ENCODE results near the gene PIP4K2B. TPM values are rescaled to one million over a fixed set of nuclear protein-coding genes. Genes with fewer than 3 reads are reported as not detected.

Gene PIP4K2B
- total and polyA plus RNA-seq, 2 donors (not counting 1 experiment from before 2014, with no cell fraction given), result 24.0 to 42.9 TPM

DNA sequence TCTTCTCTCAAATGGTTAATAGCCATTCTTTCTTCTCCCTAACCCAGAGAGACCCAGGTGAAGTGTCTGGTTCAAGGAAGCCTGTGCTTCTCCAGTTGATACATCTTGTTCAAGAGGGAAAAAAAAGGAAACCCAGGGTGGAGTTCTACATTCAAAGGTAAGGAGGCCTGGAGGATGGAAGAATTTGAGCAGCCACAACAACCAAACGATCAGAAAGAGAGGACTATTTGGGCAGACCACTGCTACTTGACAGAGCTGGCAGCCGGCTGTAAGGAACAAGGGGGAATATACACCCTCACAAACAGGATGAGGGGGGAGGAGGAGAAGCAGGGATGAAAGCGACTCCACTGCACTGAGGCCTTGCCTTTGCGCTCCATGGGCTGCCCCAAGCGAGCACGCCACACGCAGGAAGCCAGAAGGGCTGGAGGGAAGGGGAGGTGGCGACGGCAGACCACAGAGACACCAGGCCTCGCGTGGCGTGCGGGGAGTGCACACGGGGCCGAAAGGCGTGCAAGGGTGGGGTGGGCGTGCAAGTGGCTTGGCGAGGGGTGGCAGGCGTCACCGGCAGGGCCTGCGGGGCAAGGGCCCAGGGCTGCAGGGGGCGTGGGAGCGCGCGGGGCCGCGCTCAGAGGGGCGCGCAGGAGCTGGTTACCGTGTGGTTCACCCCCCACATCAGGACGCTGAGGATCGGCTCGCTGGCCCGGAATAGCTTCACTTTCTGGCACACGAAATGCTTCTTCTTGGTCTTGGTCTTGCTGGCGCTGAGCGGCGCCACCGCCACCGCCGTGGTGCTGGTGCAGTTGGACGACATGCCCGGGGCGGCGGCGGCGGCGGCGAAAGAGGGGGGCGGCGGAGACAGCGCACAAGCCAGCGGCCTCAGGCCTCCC lies 499 bp downstream of the PIP4K2B start:
- ChIA-PET CTCF (interaction anchor here (0.6 to 1.4 kb wide), 6 partner anchors 12 to 354 kb away, joined by 3 to 4 read pairs (median 3); no protein-coding TSS in a partner anchor), POLR2A (interaction anchor here (0.8 to 1.2 kb wide), 5 partner anchors 25 to 355 kb away, joined by 3 to 6 read pairs (median 4); partner anchors contain the start of genes LASP1, PSMB3 and RPL23)
- Histone ChIP-seq H3K36me3 (replicated peaks in 1 of 2; ENCODE audit: control extremely low read depth in 1 of 2, control insufficient read depth in 1 of 2, extremely low read depth in 1 of 2, insufficient read depth in 2 of 2, low read length in 1 of 2) (peaks cover 0 to 26% of the 10 kb centered on the region in 2 experiments), H3K27ac (ENCODE audit: low read length in 2 of 2) (peak overlapping the region; percentile 29 to 57), H3K4me2 (replicated peaks; ENCODE audit: low read depth, low read length, poor library complexity, severe bottlenecking) (peak overlapping the region; percentile 88), H3K9me3 (ENCODE audit: control extremely low read depth in 1 of 3, control insufficient read depth in 2 of 3, insufficient read depth in 1 of 3, low read length in 2 of 3) (no peaks in the 10 kb centered on the region), H3K4me1 (ENCODE audit: control insufficient read depth in 2 of 2, insufficient read depth in 2 of 2, low read length in 2 of 2) (peaks cover 17 to 25% of the 10 kb centered on the region in 2 donors), H2AFZ (ENCODE audit: insufficient read depth, low read depth, low read length, poor library complexity, severe bottlenecking) (peak overlapping the region; percentile 92), H3K9ac (ENCODE audit: low read length) (peak overlapping the region; percentile 91), H3K4me3 (ENCODE audit: control extremely low read depth in 1 of 5, extremely low read depth in 1 of 5, insufficient read depth in 1 of 5, low read depth in 2 of 5, low read length in 4 of 5) (peak overlapping the region; percentile 64 to 88 (median 75)), H4K20me1 (ENCODE audit: control insufficient read depth, insufficient read depth, low read length, poor library complexity, severe bottlenecking) (peaks cover 23% of the 10 kb centered on the region), H3K79me2 (ENCODE audit: control insufficient read depth, insufficient read depth, low read length) (peaks cover 54% of the 10 kb centered on the region), H3K27me3 (replicated peaks in 1 of 4; ENCODE audit: control extremely low read depth in 1 of 4, control insufficient read depth in 3 of 4, insufficient read depth in 4 of 4, low read length in 3 of 4) (no peaks in the 10 kb centered on the region)
- under 1% methylated on average over 44 of the region's 53 CpGs for whole genome bisulfite sequencing (ENCODE audit: insufficient coverage)
- peak overlapping the region; percentile 99 for H3K4me3 Mint-ChIP-seq
- no peaks in the 10 kb centered on the region for H3K9me3 Mint-ChIP-seq (ENCODE audit: insufficient read depth)
- ATAC-seq (ENCODE audit: low read depth) (peak; percentile 9), DNase-seq (no peak)
- H3K27me3 Mint-ChIP-seq, result no peaks in the 10 kb centered on the region
- peak overlapping the region; percentile 96 for H3K27ac Mint-ChIP-seq
- TF ChIP-seq, protein P1, sequence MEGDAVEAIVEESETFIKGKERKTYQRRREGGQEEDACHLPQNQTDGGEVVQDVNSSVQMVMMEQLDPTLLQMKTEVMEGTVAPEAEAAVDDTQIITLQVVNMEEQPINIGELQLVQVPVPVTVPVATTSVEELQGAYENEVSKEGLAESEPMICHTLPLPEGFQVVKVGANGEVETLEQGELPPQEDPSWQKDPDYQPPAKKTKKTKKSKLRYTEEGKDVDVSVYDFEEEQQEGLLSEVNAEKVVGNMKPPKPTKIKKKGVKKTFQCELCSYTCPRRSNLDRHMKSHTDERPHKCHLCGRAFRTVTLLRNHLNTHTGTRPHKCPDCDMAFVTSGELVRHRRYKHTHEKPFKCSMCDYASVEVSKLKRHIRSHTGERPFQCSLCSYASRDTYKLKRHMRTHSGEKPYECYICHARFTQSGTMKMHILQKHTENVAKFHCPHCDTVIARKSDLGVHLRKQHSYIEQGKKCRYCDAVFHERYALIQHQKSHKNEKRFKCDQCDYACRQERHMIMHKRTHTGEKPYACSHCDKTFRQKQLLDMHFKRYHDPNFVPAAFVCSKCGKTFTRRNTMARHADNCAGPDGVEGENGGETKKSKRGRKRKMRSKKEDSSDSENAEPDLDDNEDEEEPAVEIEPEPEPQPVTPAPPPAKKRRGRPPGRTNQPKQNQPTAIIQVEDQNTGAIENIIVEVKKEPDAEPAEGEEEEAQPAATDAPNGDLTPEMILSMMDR (IDR thresholded peaks at IDR 0.05), result no peak
- no peak for TF ChIP-seq EZH2 (IDR thresholded peaks at IDR 0.05; ENCODE audit: borderline replicate concordance, insufficient read depth, low read depth, low read length, poor library complexity, severe bottlenecking)
- H3K4me1 Mint-ChIP-seq, result peaks cover 34% of the 10 kb centered on the region
- intact Hi-C loops (cut with micrococcal nuclease), result loop anchor here (1.0 kb wide), 2 partner anchors 54 to 70 kb away; partner anchors contain the start of gene RPL23

All from B cell (primary cell).